HL-60 (cell line): ENCODE results near the gene SLC46A2.

Experiments used
- CTCF ChIP-seq: IDR thresholded peaks from one replicate; pipeline ENCODE4 v1.5.1; 2011; ENCODE audit warnings: low read length, control low read depth, inconsistent platforms; ENCODE audit not compliant: insufficient read depth
- GABPA ChIP-seq: IDR thresholded peaks from 2 replicates; pipeline ENCODE4 v1.6.1; 2012; ENCODE audit warnings: low read depth
- POLR2AphosphoS5 ChIP-seq: IDR thresholded peaks from 2 replicates; pipeline ENCODE4 v1.6.1; 2012; ENCODE audit warnings: low read depth

GRCh38 chr9:112844771-112845542, 45.7 kb downstream of the SLC46A2 start:
- TF ChIP-seq CTCF (peak; percentile 78), POLR2AphosphoS5 (no peak), GABPA (no peak)
